Adrenal gland (tissue), 12 donors: ENCODE results near the gene CDS1. TPM values are rescaled to one million over a fixed set of nuclear protein-coding genes. Genes with fewer than 3 reads are reported as not detected.

Experiments
- DNase-seq, 7 donors: peaks; one replicate each; pipeline ENCODE4 v3.0.0-alpha.2; 2019 to 2020
- H3K27ac ChIP-seq, 5 donors: fragments of 200-600 bp; sonication (generic) in 4 of 5; 1 replicate in 3 of 5; 2 replicates in 2 of 5; pipeline versions ENCODE4 v1.5.1 to v1.8.0; 2016 to 2020; ENCODE audit warnings: mild to moderate bottlenecking in 1 of 5
- H3K27me3 ChIP-seq: fragments of 200-600 bp; 2 replicates; pipeline ENCODE4 v1.8.0; 2021
- H3K36me3 ChIP-seq, 2 donors: fragments of 200-600 bp; replicated peaks in 1 of 2; 1 replicate in 1 of 2; 2 replicates in 1 of 2; pipeline versions ENCODE4 v1.5.1 to v1.8.0; 2018 to 2022
- H3K4me1 ChIP-seq, 2 donors: fragments of 200-600 bp; replicated peaks in 1 of 2; 1 replicate in 1 of 2; 2 replicates in 1 of 2; pipeline versions ENCODE4 v1.5.1 to v1.8.0; 2018 to 2021
- H3K4me3 ChIP-seq, 4 donors: fragments of 200-600 bp; sonication (generic) in 3 of 4; one replicate each; pipeline ENCODE4 v1.5.1; 2016 to 2018
- H3K9me3 ChIP-seq, 3 donors: fragments of 200-600 bp; sonication (generic) in 1 of 3; replicated peaks in 1 of 3; 1 replicate in 2 of 3; 2 replicates in 1 of 3; pipeline versions ENCODE4 v1.5.1 to v1.8.0; 2016 to 2021
- CTCF ChIP-seq, 6 experiments: fragments of 450-650 bp in 4 of 6; fragments of 200-600 bp in 2 of 6; sonication (generic) in 1 of 6; IDR thresholded peaks; 1 replicate in 5 of 6; 2 replicates in 1 of 6; pipeline versions ENCODE4 v1.5.1 to v1.8.0; 2016 to 2021; ENCODE audit warnings: antibody characterized with exemption in 6 of 6, mild to moderate bottlenecking in 2 of 6, moderate library complexity in 1 of 6
- POLR2A ChIP-seq, 2 donors: fragments of 450-650 bp; IDR thresholded peaks; one replicate each; pipeline ENCODE4 v1.6.1; 2017; ENCODE audit warnings: antibody characterized with exemption in 2 of 2, mild to moderate bottlenecking in 2 of 2, moderate library complexity in 1 of 2
- WGBS, 4 donors: extraction: QIAGEN DNeasy Blood & Tissue Kit in 2 of 4; methylation state at CpG; one replicate each; pipeline versions ENCODE4 v1.1.5 to v1.1.7; 2013 to 2017; 5-methylcytosine and 5-hydroxymethylcytosine counted together
- intact Hi-C, 2 donors: fragments of 100-400 bp; cut with DNase I; formaldehyde crosslinking; loops; one replicate each; pipeline versions ENCODE4 v1.14.1 to v1.15.0; 2022 to 2023
- polyA plus RNA-seq, 3 donors: library from polyadenylated mRNA; stranded (reverse); fragments of 200-250 nt in 2 of 3; fragments of 350-450 nt in 1 of 3; fragmentation: Illumina TruSeq in 1 of 3; extraction: RNeasy Lipid Tissue Mini Kit (QIAGEN cat#74804) in 1 of 3; gene quantifications; one replicate each; pipeline ENCODE4 v1.2.3, GENCODE V29; 2013 to 2014
- total RNA-seq, 9 donors: library from RNA; depleted of rRNA in 4 of 9; stranded (reverse); fragments of >200 nt in 4 of 9; fragments of 120-200 nt in 1 of 9; fragmentation: NEBNext Ultra II Directional in 1 of 9; extraction: Animal tissue kit (Norgen Biotek cat#: 25700) in 1 of 9; gene quantifications; one replicate each; pipeline versions ENCODE4 v1.1.0 to v1.2.4, GENCODE V29; 2013 to 2023
- donor health status: healthy with polysubstance abuse.
- donor health status: Bipolar disorder and iron deficiency.
- donor health status: DM: yes; HTN: yes; CAD: no.
- donor health status: DM: no; HTN: no; CAD: no.
- donor health status: DM: no; HTN: no; CAD: no.
- donor health status: DM: yes; HTN: yes; CAD: no.

The CDS1 gene
- total and polyA plus RNA-seq, 12 donors, result 2.6 to 17.8 (median 9.0) TPM

GRCh38 chr4:84690481-84690880 is 107.6 kb downstream of the CDS1 start:
- Histone ChIP-seq H3K36me3 (peaks cover 0 to 59% of the 10 kb centered on the region in 2 donors), H3K27ac (no peak overlapping the region)

GRCh38 chr4:84691170-84691691 is 108.3 kb downstream of the CDS1 start:
- Histone ChIP-seq H3K4me3 (no peak overlapping the region), H3K9me3 (no peaks in the 10 kb centered on the region), H3K27me3 (no peaks in the 10 kb centered on the region), H3K27ac (peak overlapping the region in 1 of 5 donors; percentile 45), H3K4me1 (peaks cover 12 to 14% of the 10 kb centered on the region in 2 donors), H3K36me3 (peaks cover 0 to 59% of the 10 kb centered on the region in 2 donors)
- intact Hi-C loops, result no loop called here
- 26 to 33% (median 28%) methylated on average over 1 of the region's 1 CpG for WGBS, 4 donors
- TF ChIP-seq CTCF (IDR thresholded peaks at IDR 0.05) (no peak), POLR2A (IDR thresholded peaks at IDR 0.05) (no peak)
- peak in 6 of 7 donors; percentile 33 to 61 (median 40) for DNase-seq

More at GRCh38 chr4:84690481-84690880, 107.6 kb downstream of the CDS1 start:
- intact Hi-C loops, result no loop called here
- TF ChIP-seq CTCF (IDR thresholded peaks at IDR 0.05) (no peak), POLR2A (IDR thresholded peaks at IDR 0.05) (no peak)
- Histone ChIP-seq H3K9me3 (no peaks in the 10 kb centered on the region), H3K4me3 (no peak overlapping the region), H3K4me1 (peaks cover 12 to 14% of the 10 kb centered on the region in 2 donors), H3K27me3 (no peaks in the 10 kb centered on the region)
- DNase-seq, result no peak
- WGBS, 4 donors, result 96 to 97% (median 97%) methylated on average over 7 of the region's 7 CpGs

GRCh38 chr4:84691800-84692199 is 108.9 kb downstream of the CDS1 start:
- no peak overlapping the region for H3K27ac ChIP-seq
- H3K36me3 ChIP-seq, result peaks cover 0 to 59% of the 10 kb centered on the region in 2 donors
- intact Hi-C loops, result no loop called here
- TF ChIP-seq CTCF (IDR thresholded peaks at IDR 0.05) (no peak), POLR2A (IDR thresholded peaks at IDR 0.05) (no peak)
- WGBS, 4 donors, result 81 to 89% (median 86%) methylated on average over 1 of the region's 1 CpG
- DNase-seq, result no peak
- peaks cover 12 to 14% of the 10 kb centered on the region in 2 donors for H3K4me1 ChIP-seq
- H3K27me3 ChIP-seq, result no peaks in the 10 kb centered on the region
- H3K4me3 ChIP-seq, result no peak overlapping the region
- H3K9me3 ChIP-seq, result no peaks in the 10 kb centered on the region

- H3K9me3 ChIP-seq, result no peaks in the 10 kb centered on the region
- H3K27me3 ChIP-seq, result no peaks in the 10 kb centered on the region
- peaks cover 0 to 68% of the 10 kb centered on the region in 2 donors for H3K36me3 ChIP-seq
- no peaks in the 10 kb centered on the region for H3K4me1 ChIP-seq
- H3K27ac ChIP-seq, result no peak overlapping the region
- intact Hi-C loops, result no loop called here
- H3K4me3 ChIP-seq, result no peak overlapping the region
- no peak for DNase-seq
- WGBS, 4 donors, result 90 to 95% (median 90%) methylated on average over 2 of the region's 2 CpGs
- TF ChIP-seq CTCF (IDR thresholded peaks at IDR 0.05) (no peak), POLR2A (IDR thresholded peaks at IDR 0.05) (no peak)
Observed at GRCh38 chr4:84697159-84697558, 114.2 kb downstream of the CDS1 start.
